Thyroid gland (tissue), 4 donors: Measurements from ENCODE around the gene RELCH. TPM values are rescaled to one million over a fixed set of nuclear protein-coding genes. Genes with fewer than 3 reads are reported as not detected.
A peak's percentile ranks its signal among the peaks of the same experiment; 100 is the strongest.

ENCODE experiments used
- DNase-seq, 2 donors: peaks; one replicate each; pipeline ENCODE4 v3.0.0-alpha.2; 2019
- H3K27ac ChIP-seq, 3 donors: fragments of 200-600 bp; sonication (generic); 1 replicate in 2 of 3; 2 replicates in 1 of 3; pipeline ENCODE4 v1.5.1; 2016 to 2019; ENCODE audit warnings: mild to moderate bottlenecking in 1 of 3, moderate library complexity in 1 of 3
- H3K27me3 ChIP-seq: fragments of 200-600 bp; sonication (generic); one replicate; pipeline ENCODE4 v1.5.1; 2019
- H3K36me3 ChIP-seq, 2 donors: fragments of 200-600 bp; sonication (generic); one replicate each; pipeline ENCODE4 v1.5.1; 2016 to 2019
- H3K4me1 ChIP-seq, 2 donors: fragments of 200-600 bp; sonication (generic); one replicate each; pipeline ENCODE4 v1.5.1; 2017 to 2019
- H3K4me3 ChIP-seq, 3 donors: fragments of 200-600 bp; sonication (generic); replicated peaks in 1 of 3; 1 replicate in 2 of 3; 2 replicates in 1 of 3; pipeline ENCODE4 v1.5.1; 2016; ENCODE audit warnings: mild to moderate bottlenecking in 1 of 3
- H3K9me3 ChIP-seq: fragments of 200-600 bp; sonication (generic); one replicate; pipeline ENCODE4 v1.5.1; 2017
- POLR2A ChIP-seq, 2 donors: fragments of 450-650 bp; IDR thresholded peaks; one replicate each; pipeline ENCODE4 v1.6.1; 2017; ENCODE audit warnings: antibody characterized with exemption in 2 of 2, mild to moderate bottlenecking in 2 of 2, moderate library complexity in 1 of 2
- WGBS, 2 donors: methylation state at CpG; one replicate each; pipeline ENCODE4 v1.1.5; 2017; 5-methylcytosine and 5-hydroxymethylcytosine counted together
- intact Hi-C: fragments of 100-400 bp; cut with DNase I; formaldehyde crosslinking; loops from one replicate; pipeline ENCODE4 v1.15.1; 2023
- total RNA-seq, 4 donors: library from RNA; depleted of rRNA; stranded (reverse); fragments of >200 nt; gene quantifications; one replicate each; pipeline ENCODE4 v1.2.3, GENCODE V29; 2016
- TF ChIP-seq, protein P1 (sequence below), 6 experiments: fragments of 200-600 bp in 3 of 6; fragments of 450-650 bp in 3 of 6; sonication (generic) in 3 of 6; IDR thresholded peaks; one replicate each; pipeline ENCODE4 v1.5.1; 2016 to 2019; ENCODE audit warnings: antibody characterized with exemption in 6 of 6, mild to moderate bottlenecking in 2 of 6, inconsistent platforms in 1 of 6, moderate library complexity in 1 of 6

RELCH gene, protein sequence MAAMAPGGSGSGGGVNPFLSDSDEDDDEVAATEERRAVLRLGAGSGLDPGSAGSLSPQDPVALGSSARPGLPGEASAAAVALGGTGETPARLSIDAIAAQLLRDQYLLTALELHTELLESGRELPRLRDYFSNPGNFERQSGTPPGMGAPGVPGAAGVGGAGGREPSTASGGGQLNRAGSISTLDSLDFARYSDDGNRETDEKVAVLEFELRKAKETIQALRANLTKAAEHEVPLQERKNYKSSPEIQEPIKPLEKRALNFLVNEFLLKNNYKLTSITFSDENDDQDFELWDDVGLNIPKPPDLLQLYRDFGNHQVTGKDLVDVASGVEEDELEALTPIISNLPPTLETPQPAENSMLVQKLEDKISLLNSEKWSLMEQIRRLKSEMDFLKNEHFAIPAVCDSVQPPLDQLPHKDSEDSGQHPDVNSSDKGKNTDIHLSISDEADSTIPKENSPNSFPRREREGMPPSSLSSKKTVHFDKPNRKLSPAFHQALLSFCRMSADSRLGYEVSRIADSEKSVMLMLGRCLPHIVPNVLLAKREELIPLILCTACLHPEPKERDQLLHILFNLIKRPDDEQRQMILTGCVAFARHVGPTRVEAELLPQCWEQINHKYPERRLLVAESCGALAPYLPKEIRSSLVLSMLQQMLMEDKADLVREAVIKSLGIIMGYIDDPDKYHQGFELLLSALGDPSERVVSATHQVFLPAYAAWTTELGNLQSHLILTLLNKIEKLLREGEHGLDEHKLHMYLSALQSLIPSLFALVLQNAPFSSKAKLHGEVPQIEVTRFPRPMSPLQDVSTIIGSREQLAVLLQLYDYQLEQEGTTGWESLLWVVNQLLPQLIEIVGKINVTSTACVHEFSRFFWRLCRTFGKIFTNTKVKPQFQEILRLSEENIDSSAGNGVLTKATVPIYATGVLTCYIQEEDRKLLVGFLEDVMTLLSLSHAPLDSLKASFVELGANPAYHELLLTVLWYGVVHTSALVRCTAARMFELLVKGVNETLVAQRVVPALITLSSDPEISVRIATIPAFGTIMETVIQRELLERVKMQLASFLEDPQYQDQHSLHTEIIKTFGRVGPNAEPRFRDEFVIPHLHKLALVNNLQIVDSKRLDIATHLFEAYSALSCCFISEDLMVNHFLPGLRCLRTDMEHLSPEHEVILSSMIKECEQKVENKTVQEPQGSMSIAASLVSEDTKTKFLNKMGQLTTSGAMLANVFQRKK
- 100 to 1,000 TPM in 1 of 4 donors, 10 to 100 TPM in 3; 48.2 to 101 (median 56.9) TPM for total RNA-seq

DNA sequence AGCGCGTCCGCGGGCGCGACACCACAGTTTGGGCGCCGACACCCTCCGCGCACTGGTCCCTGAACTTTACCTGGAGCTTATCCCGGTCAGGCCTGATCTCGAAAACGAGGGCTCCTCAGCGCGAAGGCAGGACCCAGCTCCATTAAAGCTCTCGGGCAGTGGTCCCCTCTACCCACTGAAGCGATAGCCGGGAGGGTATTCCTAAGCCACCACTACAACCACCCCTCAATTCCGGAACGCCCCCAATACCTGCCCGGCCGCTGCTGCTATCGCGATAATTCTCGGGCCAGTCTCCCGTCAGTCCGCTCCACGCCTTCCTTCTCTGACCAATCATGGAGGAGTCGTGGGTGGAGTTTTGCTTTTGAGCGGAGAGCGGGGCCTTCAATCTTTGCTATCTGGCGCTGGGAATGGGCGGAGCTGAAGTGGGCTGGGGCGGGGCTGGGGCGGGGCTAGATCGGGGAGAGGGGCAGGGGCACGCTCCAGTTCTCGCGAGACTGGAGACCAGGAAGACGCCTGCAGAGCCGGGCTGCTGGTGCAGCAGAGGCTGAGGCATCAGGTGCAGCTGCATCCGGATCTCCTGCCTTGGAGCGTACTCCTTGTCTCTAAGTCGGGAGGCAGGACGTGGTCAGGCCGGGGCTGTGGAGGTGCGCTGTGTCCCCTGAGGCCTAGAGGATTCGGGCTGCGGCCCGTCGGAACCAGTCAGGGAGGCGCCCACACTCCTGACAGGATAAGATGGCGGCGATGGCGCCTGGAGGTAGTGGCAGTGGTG, at the start of gene RELCH, which contains the start of gene PIGN:
TSS of gene RELCH (plus strand) at position 482 of the 769 bp plus-strand sequence. CDS start at position 733, 251 bp downstream.
TSS of gene PIGN (minus strand) at position 283 of the 769 bp plus-strand sequence. CDS start 25,703 bp downstream, outside the sequence.
- Histone ChIP-seq H3K27ac (peak within 1 kb of the TSS; percentile 15 to 71 (median 41)), H3K36me3 (no peaks in the 10 kb centered on the region), H3K4me3 (peak within 1 kb of the TSS; percentile 52 to 93 (median 76)), H3K9me3 (no peaks in the 10 kb centered on the region), H3K4me1 (peaks cover 11 to 23% of the 10 kb centered on the region in 2 donors), H3K27me3 (no peaks in the 10 kb centered on the region)
- 0 to 1% methylated on average over 25 to 43 of the region's 55 CpGs for WGBS, 2 donors
- peak in 1 of 2 donors; percentile 80 for TF ChIP-seq POLR2A (IDR thresholded peaks at IDR 0.05)
- TF ChIP-seq, protein P1, sequence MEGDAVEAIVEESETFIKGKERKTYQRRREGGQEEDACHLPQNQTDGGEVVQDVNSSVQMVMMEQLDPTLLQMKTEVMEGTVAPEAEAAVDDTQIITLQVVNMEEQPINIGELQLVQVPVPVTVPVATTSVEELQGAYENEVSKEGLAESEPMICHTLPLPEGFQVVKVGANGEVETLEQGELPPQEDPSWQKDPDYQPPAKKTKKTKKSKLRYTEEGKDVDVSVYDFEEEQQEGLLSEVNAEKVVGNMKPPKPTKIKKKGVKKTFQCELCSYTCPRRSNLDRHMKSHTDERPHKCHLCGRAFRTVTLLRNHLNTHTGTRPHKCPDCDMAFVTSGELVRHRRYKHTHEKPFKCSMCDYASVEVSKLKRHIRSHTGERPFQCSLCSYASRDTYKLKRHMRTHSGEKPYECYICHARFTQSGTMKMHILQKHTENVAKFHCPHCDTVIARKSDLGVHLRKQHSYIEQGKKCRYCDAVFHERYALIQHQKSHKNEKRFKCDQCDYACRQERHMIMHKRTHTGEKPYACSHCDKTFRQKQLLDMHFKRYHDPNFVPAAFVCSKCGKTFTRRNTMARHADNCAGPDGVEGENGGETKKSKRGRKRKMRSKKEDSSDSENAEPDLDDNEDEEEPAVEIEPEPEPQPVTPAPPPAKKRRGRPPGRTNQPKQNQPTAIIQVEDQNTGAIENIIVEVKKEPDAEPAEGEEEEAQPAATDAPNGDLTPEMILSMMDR (IDR thresholded peaks at IDR 0.05) = no peak
- peak; percentile 96 to 97 for DNase-seq
- intact Hi-C loops = no loop called here

- no peaks in the 10 kb centered on the region for H3K9me3 ChIP-seq
- no peaks in the 10 kb centered on the region for H3K4me1 ChIP-seq
- no peak overlapping the region for H3K27ac ChIP-seq
- peaks cover 0 to 4% of the 10 kb centered on the region in 2 donors for H3K36me3 ChIP-seq
- DNase-seq = no peak
- no peak for TF ChIP-seq POLR2A (IDR thresholded peaks at IDR 0.05)
- TF ChIP-seq, protein P1 (IDR thresholded peaks at IDR 0.05) = no peak
- no peaks in the 10 kb centered on the region for H3K27me3 ChIP-seq
- intact Hi-C loops = no loop called here
- H3K4me3 ChIP-seq = no peak overlapping the region
- 67 to 68% methylated on average over 2 of the region's 2 CpGs for WGBS, 2 donors
Observed at GRCh38 chr18:62138461-62139235, 48.4 kb upstream of the RELCH start.

- intact Hi-C loops = no loop called here
- peaks cover 0 to 4% of the 10 kb centered on the region in 2 donors for H3K36me3 ChIP-seq
Observed at GRCh38 chr18:62140259-62140658, 46.8 kb upstream of the RELCH start.

More at GRCh38 chr18:62140259-62140658, 46.8 kb upstream of the RELCH start:
- H3K4me3 ChIP-seq = no peak overlapping the region
- no peak overlapping the region for H3K27ac ChIP-seq
- no peaks in the 10 kb centered on the region for H3K4me1 ChIP-seq
- H3K9me3 ChIP-seq = no peaks in the 10 kb centered on the region
- TF ChIP-seq POLR2A (IDR thresholded peaks at IDR 0.05) = no peak
- TF ChIP-seq, protein P1 (IDR thresholded peaks at IDR 0.05) = no peak
- no peak for DNase-seq
- 0% methylated on average over 1 of the region's 1 CpG for WGBS, 2 donors
- H3K27me3 ChIP-seq = no peaks in the 10 kb centered on the region
